IgD-negative memory B cell (primary cell): Measurements from ENCODE around the gene RBKS. TPM values are rescaled to one million over a fixed set of nuclear protein-coding genes. Genes with fewer than 3 reads are reported as not detected.

Experiments
- polyA plus RNA-seq: library from polyadenylated mRNA; unstranded; fragments of 300-500 nt; fragmentation: Illumina TruSeq; gene quantifications from one replicate; pipeline ENCODE4 v1.2.3, GENCODE V29; 2021

The RBKS gene
- polyA plus RNA-seq, 1 donor from 2014 or later = 7.5 TPM

Other genes starting within 250 kb of the RBKS start
- gene SUPT7L, start 226.8 kb downstream of the RBKS start, polyA plus RNA-seq = 15.4 TPM
- 20.7 TPM for gene SLC4A1AP, start 226.5 kb downstream of the RBKS start, polyA plus RNA-seq
- gene MRPL33, start 118.7 kb downstream of the RBKS start, polyA plus RNA-seq = 176 TPM
- gene BABAM2, start 342 bp upstream of the RBKS start, polyA plus RNA-seq = 57.9 TPM